Nephron progenitor cell (in vitro differentiated cells): Measurements from ENCODE around the gene PAEP.
"Not testable (repeated sequence)": the region's sequence is repeated elsewhere in the genome, so short reads cannot be mapped to it uniquely, and the experiment has no call there.

ENCODE experiments used
- DNase-seq: peaks from one replicate; pipeline ENCODE4 v3.0.0; 2021
- H3K27ac Mint-ChIP-seq: 2 replicates; pipeline ENCODE4 v1.8.0; 2021; ENCODE audit warnings: mild to moderate bottlenecking, moderate library complexity, mixed read lengths
- H3K27me3 Mint-ChIP-seq: 2 replicates; pipeline ENCODE4 v1.8.0; 2021; ENCODE audit warnings: mild to moderate bottlenecking, low read depth, mixed read lengths; ENCODE audit not compliant: poor library complexity
- H3K36me3 Mint-ChIP-seq: 2 replicates; pipeline ENCODE4 v1.8.0; 2021; ENCODE audit warnings: low read depth, mixed read lengths
- H3K4me1 Mint-ChIP-seq: 2 replicates; pipeline ENCODE4 v1.8.0; 2021; ENCODE audit warnings: mixed read lengths
- H3K4me3 Mint-ChIP-seq: 2 replicates; pipeline ENCODE4 v1.8.0; 2021; ENCODE audit warnings: mild to moderate bottlenecking, moderate library complexity, mixed read lengths
- H3K9me3 Mint-ChIP-seq: 2 replicates; pipeline ENCODE4 v1.8.0; 2021; ENCODE audit warnings: mild to moderate bottlenecking, moderate library complexity, mixed read lengths
- TF ChIP-seq, protein P1 (sequence below): fragments of 200-600 bp; sonication (generic); IDR thresholded peaks from 2 replicates; pipeline ENCODE4 v1.5.0; 2021; ENCODE audit warnings: antibody characterized with exemption

The PAEP gene

DNA sequence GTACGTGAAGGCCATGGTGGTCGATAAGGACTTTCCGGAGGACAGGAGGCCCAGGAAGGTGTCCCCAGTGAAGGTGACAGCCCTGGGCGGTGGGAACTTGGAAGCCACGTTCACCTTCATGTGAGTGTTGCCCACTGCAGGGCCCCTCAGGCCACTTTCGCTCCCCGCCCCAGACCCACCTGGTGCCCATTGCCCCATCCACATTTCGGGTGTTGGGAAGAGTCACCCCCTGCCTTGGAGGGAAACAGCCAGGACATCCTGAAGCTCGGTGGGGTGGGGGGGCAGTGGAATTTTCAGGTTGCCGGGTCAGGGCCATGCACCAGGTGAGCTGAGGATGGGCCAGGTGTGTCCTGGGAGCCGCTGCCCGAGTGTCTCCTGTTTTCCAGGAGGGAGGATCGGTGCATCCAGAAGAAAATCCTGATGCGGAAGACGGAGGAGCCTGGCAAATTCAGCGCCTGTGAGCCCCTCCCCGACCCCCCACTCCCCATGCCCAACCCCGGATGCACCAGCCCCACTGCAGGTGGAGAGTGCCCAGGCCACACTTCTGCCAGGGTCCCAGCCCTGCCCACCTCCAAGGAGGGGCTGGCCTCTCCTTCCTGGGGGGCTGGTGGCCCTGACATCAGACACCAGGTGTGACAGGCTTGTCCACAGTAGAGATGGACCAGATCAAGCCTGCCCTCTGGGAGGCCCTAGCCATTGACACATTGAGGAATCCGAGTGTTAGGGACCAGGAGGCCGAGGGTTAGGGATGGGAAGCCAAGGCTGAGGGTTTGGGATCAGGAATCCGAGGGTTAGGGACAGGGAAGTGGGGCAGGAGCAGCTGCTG, 14.6 kb upstream of the PAEP start:
- Mint-ChIP-seq H3K27me3 (peaks cover 17% of the 10 kb centered on the region), H3K9me3 (peaks cover 16% of the 10 kb centered on the region)
- not testable (repeated sequence) for H3K27ac Mint-ChIP-seq, H3K36me3 Mint-ChIP-seq, H3K4me1 Mint-ChIP-seq, DNase-seq, H3K4me3 Mint-ChIP-seq

DNA sequence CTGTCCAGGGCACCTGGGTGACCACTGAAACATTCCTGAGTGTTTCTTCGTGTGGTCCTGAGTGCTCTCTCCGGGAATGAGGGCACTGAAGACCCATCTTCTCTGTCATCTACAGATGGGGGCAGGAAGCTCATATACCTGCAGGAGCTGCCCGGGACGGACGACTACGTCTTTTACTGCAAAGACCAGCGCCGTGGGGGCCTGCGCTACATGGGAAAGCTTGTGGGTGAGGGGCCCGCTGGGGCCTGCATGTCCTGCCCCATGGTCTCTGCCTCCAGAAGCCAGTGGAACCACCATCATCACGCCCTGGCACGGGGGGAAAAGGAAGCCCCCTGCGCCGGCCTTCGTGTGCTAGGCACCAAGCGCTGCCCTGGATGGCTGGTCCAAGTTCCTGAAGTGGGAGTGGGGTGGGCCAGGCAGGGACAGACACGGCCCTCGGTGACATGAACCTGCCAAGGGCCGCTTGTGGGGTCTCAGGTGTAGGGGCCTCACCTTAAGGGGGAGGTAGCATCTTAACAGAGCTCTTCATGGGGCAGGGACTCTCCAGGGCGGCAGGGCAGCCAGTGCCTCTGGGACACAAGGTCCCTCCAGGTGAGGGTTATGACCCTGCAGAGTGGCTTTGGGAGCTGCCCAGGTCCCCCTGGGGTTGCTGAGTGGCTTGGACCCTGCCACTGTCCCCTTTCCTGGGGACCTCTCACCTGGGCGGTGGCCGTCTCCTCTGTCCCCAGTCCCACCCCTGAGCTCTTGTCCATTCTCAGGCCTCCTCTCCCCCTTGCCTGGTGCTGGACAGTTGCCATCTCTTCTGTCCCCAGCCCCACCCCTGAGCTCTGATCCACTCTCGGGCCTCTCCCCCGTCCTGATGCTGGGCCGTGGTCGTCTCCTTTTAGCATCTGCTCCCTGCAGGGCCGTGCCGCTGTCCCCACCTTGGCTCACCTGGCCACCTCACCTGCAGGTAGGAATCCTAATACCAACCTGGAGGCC, 13.5 kb upstream of the PAEP start:
- TF ChIP-seq, protein P1, sequence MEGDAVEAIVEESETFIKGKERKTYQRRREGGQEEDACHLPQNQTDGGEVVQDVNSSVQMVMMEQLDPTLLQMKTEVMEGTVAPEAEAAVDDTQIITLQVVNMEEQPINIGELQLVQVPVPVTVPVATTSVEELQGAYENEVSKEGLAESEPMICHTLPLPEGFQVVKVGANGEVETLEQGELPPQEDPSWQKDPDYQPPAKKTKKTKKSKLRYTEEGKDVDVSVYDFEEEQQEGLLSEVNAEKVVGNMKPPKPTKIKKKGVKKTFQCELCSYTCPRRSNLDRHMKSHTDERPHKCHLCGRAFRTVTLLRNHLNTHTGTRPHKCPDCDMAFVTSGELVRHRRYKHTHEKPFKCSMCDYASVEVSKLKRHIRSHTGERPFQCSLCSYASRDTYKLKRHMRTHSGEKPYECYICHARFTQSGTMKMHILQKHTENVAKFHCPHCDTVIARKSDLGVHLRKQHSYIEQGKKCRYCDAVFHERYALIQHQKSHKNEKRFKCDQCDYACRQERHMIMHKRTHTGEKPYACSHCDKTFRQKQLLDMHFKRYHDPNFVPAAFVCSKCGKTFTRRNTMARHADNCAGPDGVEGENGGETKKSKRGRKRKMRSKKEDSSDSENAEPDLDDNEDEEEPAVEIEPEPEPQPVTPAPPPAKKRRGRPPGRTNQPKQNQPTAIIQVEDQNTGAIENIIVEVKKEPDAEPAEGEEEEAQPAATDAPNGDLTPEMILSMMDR = no peak
- peaks cover 14% of the 10 kb centered on the region for H3K4me1 Mint-ChIP-seq
- H3K27me3 Mint-ChIP-seq = peaks cover 8% of the 10 kb centered on the region
- no peak for DNase-seq
- H3K27ac Mint-ChIP-seq = no peak overlapping the region
- peaks cover 8% of the 10 kb centered on the region for H3K9me3 Mint-ChIP-seq
- no peak overlapping the region for H3K4me3 Mint-ChIP-seq
- no peaks in the 10 kb centered on the region for H3K36me3 Mint-ChIP-seq

DNA sequence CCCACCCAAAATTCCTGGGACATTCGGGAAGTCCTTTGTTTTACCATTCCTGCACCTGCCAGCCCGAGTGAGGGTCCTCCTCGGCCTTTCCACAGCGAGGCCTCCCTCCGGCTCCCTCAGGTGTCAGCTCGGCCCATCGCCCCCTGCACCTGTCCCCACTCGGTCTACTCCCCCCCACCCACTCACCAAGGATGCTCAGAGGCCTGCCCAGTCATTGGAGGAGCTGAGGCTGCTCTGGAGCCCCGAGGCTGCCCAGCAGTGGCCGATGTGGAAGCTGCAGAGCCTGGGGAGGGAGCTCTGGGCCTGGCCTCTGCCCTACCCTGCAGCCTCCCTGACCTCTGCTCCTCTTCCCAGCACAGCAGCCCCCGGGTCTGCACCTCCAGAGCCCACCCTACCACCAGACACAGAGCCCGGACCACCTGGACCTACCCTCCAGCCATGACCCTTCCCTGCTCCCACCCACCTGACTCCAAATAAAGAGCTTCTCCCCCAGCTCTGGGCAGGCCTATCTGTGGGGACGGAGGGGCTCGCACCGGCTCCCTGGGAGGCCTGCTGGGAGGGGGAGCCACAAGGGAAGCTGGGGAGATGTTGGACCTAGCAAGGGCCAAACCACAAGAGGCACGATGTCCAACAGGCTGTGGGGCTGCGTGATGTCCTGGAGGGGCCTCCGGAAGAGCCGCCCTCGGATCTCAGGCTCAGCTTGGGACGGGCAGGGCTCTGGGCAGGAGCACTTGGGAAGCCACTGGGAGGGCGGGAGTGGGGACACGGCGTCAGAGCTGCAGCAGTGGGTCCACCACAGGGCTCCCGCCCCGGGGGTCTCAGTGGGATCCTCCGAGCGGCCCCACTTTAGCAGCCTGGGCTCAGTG, 11.8 kb upstream of the PAEP start:
- peaks cover 18% of the 10 kb centered on the region for H3K4me1 Mint-ChIP-seq
- not testable (repeated sequence) for H3K4me3 Mint-ChIP-seq, H3K9me3 Mint-ChIP-seq, H3K27me3 Mint-ChIP-seq, H3K36me3 Mint-ChIP-seq, DNase-seq, H3K27ac Mint-ChIP-seq

DNA sequence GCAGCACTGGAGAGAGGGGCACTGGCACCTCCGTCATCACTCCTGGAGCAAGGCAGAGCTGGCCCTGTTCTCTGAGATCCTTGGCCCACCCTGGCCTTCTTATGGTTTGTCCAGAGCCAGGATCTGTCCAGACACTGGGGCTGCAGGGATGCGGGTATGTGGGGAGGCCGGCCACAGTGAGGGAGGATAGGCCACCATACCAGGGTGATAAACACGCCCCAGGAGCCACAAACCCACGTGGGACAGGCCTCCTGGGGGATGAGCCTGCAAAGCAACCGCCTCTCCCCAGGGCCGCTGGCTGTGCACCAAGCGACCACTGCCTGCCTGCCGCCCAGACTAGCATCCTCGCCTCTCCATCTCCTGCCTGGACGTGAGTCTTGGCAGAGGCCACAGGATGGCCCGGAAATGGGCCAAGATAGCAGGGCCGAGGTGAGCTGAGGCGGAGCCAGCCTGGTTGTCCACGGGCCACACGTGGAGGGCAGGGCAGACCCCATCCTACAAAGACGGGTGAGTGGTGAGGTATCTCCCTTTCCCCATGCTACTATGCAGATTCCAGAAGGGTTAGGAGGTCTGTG, 11.1 kb upstream of the PAEP start:
- no peaks in the 10 kb centered on the region for H3K27me3 Mint-ChIP-seq
- H3K4me3 Mint-ChIP-seq = no peak overlapping the region
- no peaks in the 10 kb centered on the region for H3K36me3 Mint-ChIP-seq
- H3K9me3 Mint-ChIP-seq = peaks cover 6% of the 10 kb centered on the region
- TF ChIP-seq, protein P1 = no peak
- H3K4me1 Mint-ChIP-seq = peaks cover 18% of the 10 kb centered on the region
- H3K27ac Mint-ChIP-seq = peak overlapping the region; percentile 14
- DNase-seq = no peak

DNA sequence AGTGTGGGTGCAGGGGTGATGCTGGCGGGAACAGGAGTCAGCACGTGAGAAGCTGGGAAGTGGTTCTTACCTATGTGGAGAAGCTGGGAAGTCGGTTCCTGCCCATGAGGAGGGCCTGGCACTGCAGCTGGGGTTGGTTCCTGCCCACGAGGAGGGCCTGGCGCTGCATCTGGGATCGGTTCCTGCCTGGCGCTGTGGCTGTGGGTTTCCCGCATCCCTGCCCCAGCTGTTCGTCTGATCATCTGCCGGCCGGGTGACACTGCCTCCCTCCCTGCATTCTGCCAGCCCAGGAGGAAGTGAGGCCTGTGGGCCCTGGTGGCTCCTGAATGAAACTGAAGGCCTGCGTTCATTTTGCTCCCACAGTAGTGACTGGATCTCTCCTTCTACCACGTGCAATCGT, 10.5 kb upstream of the PAEP start:
- DNase-seq = no peak
- Mint-ChIP-seq H3K36me3 (no peaks in the 10 kb centered on the region), H3K4me3 (no peak overlapping the region), H3K4me1 (peaks cover 18% of the 10 kb centered on the region), H3K9me3 (peaks cover 6% of the 10 kb centered on the region), H3K27ac (peak overlapping the region; percentile 14), H3K27me3 (peaks cover 5% of the 10 kb centered on the region)
- TF ChIP-seq, protein P1 = no peak

DNA sequence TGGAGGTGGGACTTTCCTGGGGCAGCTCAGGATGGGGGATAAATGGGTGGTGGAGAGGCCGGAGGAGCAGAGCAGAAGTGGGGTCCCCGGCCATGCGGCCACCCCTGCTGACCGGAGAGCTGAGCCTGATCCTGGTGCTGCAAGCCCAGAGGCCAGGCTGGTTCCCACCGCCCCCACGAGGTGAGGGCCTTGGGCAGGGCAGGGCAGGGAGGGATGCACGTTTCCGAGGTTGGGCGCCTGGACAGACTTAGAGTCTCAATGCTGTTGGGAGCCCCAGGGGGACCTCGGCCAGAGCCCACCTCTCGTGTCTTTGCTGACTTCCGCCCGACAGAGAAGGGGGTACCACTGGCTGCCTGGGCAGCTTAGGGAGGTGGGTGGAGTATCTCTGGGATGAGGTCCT, 10.1 kb upstream of the PAEP start:
- DNase-seq = no peak
- TF ChIP-seq, protein P1 = no peak
- Mint-ChIP-seq H3K27me3 (peaks cover 9% of the 10 kb centered on the region), H3K27ac (no peak overlapping the region), H3K9me3 (peaks cover 6% of the 10 kb centered on the region), H3K36me3 (no peaks in the 10 kb centered on the region), H3K4me1 (peaks cover 18% of the 10 kb centered on the region), H3K4me3 (no peak overlapping the region)
